ENCODE measurements around the gene SGTB.
"Not testable (repeated sequence)": the region's sequence is repeated elsewhere in the genome, so short reads cannot be mapped to it uniquely, and the experiment has no call there.

The SGTB gene

DNA sequence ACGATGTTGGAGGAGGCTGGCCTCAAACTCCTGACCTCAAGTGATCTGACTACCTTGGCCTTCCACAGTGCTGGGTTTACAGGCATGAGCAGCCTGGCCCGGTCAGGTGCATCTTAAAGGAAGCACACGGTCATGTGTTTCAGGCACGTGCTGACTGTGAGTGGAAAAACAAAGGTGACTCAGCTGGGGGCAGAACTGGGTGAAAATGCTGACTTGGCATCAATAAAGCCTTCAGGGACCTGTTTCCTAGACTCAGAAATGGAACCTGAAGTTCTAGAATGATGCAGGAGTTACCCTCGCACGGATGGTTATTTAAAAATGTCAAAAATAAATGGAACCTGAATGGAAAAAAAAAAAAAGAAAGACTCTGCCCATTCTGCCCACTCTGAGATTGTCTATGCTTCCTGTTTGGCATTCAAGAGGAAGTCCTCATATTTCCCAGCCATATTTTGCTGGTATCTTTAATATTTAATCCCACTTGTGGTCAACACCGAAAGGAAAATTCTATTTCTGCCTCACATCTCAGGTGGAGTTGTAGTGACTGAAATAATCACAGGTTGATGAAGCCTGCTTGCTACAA, 12.4 kb upstream of the SGTB start:
- not testable (repeated sequence) for DNase-seq (ENCODE audit: low spot score)

DNA sequence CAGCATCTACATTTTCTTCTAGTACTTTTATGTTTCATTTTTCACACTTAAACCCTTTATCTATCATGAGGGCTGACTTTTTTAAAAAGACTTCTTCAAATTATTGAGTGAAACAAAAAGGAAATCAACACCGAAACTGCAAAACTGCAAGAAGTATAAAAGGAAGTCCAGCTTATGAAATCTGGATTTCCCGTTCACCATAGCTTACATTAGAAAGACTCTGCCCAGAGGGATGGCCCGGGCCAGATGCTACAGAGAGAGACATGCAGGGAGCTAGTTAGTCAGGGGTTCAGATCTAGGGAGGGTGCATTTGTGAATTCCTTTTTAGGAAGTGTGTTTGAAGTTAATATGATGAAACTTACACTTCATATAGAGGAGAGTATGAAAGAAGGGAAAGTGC, 10.1 kb upstream of the SGTB start:
- DNase-seq (ENCODE audit: low spot score) = not testable (repeated sequence)

DNA sequence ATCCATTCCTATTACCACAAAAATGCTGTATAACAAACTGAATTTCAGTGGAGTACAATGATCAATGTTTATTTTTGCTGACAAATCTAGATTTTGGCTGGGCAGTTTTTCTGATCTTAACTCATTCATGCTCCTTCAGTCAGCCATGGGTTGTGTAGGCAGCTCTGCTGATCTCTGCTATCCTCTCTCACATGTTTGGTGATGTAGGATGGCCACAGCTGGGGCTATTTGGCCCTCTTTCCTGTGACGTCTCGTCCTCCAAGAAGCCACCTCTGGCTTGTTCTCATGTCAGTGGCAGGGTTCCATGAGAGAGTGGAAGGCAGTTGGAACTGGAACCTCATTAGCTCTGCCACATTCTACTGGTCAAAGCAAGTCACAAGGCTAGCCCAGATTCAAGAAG, 9.0 kb upstream of the SGTB start:
- DNase-seq (ENCODE audit: low spot score) = no peak

DNA sequence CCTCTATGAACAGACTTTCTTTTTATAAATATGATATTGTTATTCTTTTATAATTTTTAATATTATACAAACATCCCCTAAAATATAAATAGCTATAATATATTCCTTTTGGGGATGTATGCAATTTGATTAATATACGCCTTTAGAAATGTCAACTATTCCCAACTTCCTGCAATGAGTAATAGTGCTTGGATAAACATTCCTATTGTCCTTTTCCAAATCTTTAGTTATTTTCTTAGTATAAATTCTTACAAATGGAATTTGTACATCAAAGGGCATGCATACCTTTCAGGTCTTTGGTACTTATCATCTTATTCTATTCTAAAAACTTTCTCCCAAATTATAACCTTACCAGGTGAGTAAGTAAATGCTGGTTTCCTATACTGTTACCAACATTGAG, 6.3 kb upstream of the SGTB start:
- DNase-seq (ENCODE audit: low spot score) = no peak

DNA sequence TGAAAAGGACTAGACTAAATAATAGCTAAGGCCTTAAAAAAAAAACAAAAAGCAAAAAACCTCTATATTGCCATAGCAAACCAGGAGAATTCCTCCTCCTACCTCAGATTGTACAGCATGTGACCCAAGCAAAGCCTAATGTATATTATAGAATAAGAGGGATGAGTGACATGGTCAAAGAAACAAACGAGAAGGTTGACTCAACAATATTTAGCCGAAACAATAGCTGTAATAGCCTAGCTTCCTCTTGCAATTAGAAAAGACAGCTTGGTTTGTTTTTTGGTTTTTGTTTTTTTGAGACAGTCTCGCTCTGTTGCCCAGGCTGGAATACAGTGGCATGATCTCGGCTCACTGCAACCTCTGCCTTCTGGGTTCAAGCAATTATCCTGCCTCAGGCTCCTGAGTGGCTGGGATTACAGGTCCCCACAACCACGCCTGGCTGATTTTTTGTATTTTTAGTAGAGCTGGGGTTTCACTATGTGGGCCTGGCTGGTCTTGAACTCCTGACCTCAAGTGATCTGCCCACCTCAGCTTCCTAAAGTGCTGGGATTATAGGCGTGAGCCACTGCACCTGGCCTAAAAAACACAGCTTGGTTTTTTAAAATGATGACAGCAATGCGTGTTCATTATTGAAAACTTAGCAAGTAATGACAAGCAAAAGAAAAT, 5.7 kb upstream of the SGTB start:
- DNase-seq (ENCODE audit: low spot score) = no peak

DNA sequence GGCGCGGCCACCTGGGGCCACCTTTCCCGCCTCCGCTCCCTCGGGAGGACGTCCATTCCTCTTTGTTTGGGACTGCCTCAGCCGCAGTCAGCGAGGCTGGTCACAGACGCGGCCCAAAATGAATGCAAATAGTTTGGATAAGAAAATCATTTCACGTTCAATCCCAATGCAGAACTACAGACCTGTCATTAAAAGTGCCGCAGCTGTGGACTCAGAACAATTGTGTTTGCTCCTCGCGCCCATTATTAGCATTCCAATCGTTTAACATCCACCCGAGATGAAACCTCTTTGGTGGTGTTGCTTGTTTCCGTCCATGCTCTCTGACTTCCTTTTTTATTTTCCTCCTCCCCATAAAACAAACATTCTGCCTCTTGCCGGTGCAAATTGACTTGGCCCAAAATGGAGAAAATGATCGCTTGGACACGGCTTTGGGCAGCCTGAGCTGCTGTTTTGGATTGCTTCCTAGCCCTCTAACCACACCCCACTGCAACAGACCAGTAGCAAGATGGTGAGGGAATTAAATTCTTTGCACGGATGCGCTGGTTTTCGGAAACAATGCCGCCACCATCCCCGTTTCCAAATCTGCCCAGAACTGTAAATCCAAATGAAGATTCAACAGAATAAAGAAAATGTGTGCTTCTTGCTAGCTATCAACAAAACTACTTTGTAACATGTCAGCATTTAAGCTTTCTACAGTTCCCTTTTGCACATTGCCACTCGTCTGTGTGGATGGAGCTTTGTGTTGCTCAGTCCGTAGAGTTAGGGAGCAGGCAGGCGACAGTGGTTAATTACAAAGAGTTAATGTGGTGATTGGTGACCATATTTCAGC, 880 bp upstream of the SGTB start:
- DNase-seq (ENCODE audit: low spot score) = peak; percentile 85

DNA sequence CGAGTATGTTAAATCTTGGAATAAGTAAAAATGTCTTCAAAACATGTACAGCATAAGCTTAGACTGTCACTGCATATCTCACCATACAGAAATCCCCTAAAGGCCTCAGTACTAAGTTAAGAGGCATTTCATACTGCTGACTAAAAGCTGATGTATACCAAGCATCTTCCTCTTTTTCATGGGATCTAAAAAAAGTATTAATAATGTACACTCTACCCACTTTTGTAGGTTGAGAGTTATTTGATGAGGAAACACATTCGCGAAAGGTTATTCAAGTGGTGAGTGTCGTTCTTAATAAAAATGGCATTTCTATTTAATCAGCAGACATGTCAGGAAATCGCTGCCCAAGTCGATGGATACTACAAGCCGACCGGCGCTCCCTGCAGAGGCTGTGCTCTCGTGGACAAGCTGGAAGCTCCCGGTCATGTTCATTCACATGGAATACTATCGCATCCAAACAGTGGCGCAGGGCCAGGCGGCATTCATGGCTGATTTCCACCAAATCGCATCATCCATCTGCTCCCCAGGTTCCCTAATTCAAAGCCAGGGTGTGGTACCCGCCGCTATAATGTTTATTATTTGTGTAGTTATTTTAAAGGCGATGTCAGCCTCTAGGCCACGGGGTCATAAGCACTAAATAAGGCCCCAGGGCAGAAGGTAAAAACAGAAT, 724 bp downstream of the SGTB start:
- peak; percentile 86 for DNase-seq (ENCODE audit: low spot score)

DNA sequence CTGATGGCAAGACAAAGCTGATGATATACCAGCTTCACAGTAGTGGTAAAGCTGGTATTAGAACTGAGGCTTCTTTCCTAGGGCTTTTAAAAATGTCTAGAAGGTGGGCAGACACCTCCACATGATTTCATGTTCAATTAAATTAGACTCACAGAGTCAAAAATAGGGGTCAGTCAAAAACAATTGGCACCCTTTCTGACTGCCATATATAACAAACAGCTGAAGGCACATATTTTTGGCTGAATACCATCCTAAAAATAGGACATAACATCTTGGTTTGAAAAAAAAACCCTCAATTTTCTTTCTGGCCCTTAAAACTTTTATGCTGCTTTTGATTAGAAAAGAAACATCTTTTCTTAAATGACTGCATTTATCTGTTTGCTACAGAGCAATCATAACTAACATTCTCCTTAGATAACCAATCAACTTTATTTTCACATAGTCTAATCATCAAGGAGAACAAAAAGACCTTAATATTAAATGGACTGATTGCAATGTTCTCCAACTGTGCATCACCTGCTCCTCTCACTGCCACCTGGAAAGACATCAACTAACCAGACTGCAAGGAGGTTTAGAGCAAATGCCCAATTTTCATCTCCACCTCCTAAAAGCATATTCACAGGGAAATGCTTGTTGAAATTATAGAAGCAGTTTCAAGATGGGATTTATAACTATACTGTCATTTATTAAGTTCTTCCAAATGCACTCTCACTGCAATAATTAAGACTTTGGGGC, 3.2 kb downstream of the SGTB start:
- DNase-seq (ENCODE audit: low spot score) = no peak

DNA sequence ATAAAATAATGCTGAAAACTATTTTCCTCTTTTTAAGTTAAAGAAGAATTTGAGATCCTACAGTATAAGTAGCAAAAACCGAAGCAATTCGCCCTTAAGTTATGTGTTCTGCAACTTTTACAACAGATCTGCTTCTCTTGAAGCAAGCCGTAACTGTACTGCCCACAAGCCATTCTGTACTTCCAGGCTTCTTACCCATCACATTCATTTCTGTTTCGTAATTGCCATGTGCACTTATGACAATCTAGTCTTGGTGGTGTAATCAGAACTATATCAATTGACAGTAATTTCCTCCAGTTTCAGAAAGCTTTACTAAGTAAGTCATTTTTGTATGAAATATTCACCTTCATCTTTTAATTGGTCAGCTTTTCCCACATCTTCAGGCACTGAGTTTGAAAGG, 13.8 kb downstream of the SGTB start:
- no peak for DNase-seq (ENCODE audit: low spot score)

DNA sequence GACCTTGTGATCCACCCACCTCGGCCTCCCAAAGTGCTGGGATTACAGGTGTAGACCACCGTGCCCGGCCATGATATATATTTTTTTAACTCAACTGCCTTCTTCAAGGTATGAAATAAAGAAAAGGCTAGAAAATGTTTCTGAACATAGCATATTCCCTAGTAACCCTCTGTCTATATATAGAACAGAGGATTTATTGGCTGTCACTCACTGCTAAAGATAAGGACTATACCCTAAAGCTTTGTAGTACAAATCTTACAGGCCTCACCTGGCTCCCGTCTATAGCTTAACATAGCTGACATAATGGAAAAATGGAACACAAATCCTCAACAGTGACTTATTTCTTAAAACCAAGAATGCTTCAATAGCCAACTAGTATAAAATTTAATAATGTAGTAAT, 14.2 kb downstream of the SGTB start:
- DNase-seq (ENCODE audit: low spot score) = no peak

DNA sequence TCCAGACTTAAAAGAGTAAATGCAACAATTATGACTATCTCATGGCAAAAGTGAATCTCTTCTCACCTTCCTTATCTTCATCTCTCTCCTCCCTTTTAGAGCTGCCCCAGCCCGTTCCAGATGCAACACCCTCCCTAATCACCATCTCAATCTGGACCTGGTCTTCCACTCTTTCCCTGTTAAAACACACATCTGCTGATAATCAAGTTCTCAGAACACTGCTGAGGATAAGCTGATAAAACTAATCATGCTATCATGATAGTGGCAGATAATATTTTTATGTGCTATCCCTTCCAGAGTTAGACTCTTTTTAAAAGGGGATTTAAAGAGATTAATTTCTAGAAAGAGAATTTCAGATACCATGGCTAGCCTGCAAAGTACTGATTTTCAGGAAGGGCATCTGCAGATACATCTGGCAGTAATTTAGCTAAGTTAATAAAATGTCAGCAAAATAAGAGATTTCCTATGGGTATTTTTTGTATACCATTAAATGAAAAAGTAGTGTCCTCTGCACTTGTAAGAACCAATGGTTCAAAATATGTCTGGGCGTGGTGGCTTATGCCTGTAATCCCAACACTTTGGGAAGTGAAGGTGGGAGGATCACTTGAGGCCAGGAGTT, 17.2 kb downstream of the SGTB start:
- no peak for DNase-seq (ENCODE audit: low spot score)

DNA sequence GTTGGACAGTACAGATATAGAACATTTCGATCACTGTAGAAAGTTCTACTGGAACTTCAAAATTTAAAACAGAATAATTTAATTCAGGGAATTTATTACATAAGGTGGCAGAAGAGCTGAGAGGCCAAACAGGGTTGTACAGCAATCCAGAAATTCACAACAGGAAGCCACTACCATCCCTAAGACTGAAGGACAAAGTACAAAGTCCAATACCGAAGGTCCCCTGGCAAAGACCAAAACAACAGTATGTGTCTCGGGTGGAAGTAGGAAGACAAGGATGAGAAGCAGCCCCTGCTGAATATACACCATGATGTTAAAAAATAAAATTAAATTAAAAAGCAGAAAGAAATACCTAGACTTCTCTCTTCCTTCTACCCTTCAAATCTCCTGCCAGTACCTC, 19.9 kb downstream of the SGTB start:
- DNase-seq (ENCODE audit: low spot score) = no peak

DNA sequence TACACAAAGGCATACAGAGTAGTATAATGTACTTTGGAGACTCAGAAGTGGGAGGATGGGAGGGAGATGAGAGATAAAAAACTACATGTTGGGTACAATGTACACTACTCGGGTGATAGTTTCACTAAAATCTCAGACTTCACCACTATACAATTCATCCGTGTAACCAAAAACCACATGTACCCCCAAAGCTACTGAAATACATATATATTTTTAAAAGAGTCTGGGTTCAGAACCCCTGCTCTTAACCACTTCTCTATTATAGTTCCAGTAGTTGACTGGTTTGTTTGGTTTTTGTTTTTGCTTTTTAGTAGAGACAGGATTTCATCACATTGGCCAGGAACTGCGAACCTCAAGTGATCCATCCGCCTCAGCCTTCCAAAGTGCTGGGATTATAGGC, 22.6 kb downstream of the SGTB start:
- DNase-seq (ENCODE audit: low spot score) = no peak

DNA sequence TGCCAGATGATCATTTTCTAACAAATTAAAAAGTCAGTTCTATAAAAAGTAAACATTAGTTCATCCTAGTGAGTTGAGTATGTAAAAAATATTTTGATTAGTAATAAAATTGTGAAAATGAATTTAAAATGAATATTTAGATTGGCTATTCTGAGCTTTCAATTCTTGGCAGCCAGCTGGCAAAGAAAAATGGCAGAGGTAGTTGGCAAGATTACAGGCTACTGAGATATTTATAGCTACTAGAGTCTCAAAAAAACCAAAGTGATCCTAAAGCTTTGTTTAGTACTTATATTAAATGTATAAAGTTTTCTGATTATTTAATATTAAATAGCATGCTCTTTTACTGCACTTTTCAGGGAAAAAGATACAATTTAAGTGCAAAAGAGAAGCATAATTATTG, 25.0 kb downstream of the SGTB start:
- DNase-seq (ENCODE audit: low spot score) = no peak

DNA sequence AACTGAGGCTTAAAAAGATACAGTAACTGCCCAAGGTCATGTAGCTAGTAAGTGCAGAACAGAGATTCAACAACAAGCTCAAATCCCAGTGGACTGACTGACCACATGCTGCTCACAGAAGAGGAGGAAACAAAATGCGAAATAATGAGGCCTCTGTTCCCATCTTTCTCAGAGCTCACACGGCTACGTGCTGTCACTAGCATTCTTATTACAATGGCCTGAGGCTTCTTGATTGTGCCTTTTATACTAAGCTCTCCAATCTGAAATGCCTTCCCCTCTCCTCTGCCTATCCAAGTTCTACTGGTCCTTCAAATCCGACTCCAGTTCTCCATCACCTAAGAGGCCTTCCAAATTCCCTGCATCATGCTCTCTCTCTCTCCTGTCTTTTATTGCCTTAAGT, 26.0 kb downstream of the SGTB start:
- no peak for DNase-seq (ENCODE audit: low spot score)

DNA sequence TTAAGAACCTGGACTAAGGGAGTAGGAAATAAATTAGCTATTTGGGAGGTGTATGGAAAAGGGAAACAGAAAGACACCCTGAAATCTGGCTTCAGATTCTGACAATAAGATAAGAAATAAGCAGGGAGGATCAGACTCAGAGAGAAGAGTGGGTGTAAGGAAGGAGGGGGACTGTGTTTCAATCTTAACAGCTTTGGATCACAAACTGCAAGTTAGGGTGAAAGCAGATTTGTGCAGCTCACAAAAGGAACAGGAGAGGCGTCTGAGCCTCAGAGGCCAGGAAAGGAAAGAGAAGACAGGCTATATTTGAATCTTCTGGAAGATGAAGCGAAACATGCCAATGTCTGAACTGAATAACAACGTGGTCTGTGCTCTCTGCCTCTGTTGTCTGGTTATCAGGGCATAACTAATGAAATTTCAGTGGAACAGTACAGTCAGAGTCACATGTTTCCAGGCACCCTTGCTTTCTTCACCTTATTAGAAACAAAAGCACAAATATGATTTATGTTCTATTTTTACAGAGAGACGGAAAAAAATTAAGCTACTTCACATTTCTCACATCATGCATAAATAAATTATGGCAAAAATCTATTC, 26.6 kb downstream of the SGTB start:
- DNase-seq (ENCODE audit: low spot score) = no peak

DNA sequence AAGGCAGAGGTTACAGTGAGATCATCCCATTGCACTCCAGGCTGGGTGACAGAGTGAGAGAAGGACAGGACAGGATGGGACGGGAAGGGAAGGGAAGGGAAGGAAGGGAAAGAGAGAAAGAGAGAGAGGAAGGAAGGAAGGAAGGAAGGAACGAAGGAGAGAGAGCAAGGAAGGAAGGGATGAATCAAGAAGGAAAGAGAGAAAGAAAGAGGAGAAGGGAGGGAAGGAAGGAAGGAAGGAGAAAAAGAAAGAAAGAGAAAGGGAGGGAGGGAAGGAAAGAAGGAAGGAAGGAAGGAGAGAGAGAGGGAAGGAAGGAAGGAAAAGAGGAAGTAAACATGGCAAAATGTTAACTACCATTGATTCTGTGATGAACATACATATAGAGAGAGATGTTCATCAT, 28.8 kb downstream of the SGTB start:
- no peak for DNase-seq (ENCODE audit: low spot score)

DNA sequence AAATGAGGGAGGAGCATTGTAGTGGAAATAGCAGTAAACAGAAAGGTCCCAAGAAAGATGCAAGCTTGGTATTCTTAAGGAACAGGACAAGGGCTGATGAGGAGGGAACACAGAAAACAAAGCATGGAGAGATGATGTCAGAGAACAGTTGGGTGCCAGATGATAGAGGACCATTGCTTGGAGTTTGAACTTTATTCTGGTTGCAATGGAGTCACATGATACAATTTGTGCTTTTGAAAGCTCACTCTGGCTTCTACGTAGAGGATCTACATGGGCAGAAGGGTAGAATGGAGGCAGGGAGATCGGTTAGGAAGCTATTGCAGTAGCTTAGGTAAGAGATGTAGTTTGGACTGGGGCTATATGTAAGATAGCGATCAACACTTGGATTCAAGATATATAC, 39.8 kb downstream of the SGTB start:
- DNase-seq (ENCODE audit: low spot score) = no peak

DNA sequence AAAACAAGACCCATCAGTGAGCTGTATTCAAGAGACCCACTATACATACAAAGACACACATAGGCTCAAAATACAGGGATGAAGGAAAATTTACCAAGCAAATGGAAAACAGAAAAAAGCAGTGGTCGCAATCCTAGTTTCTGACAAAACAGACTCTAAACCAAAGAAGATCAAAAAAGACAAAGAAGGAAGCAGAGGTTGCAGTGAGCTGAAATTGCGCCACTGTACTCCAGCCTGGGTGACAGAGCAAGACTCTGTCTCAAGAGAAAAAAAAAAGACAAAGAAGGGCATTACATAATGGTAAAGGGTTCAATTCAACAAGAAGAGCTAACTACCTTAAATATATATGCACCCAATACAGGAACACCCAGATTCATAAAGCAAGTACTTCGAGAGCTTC, 45.9 kb downstream of the SGTB start:
- DNase-seq (ENCODE audit: low spot score) = not testable (repeated sequence)

DNA sequence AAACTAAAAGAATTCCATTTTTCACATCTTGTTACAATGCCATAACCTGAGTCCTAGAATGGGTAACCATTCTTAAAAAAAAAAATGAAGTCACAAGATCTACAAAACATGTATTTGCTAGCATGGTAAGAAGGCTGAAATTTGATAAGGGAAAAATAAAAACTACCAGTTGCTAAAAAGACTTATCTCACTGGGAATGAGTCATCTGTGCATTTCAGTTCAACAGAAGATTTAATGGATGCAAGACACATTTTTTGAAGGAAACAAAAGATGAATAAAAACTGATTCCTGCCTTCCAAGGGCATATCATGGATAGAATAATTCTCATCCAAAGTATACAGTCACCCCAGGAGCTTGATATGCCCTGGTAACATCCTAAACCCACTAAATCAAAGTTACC, 47.2 kb downstream of the SGTB start:
- no peak for DNase-seq (ENCODE audit: low spot score)

DNA sequence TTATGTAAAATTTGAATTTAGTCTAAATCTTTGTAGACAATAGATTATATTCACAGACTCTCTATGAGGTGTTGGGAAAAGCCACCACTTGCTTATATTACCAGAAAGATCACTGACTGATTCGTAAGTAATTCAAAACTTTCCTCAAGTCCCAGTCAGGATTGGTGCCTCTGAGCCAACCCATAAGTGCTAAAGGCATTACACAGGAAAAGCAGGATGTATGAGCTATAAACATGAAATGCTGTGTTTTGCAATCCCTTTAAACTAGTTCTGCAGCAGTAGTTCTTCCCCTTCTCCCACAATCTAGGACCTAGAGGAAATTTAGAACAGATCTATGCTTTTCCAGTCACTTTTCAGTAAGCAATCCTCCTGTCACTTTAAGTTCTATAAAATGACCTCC, 49.1 kb downstream of the SGTB start:
- no peak for DNase-seq (ENCODE audit: low spot score)
